Activated CD4-positive, CD25-positive, alpha-beta regulatory T cell (primary cell): ENCODE measurements around the gene CAMK2D.

Experiments
- DNase-seq, 4 experiments: peaks; one replicate each; lab custom pipeline; 2025; lab: John Stamatoyannopoulos, UW

CAMK2D gene

DNA sequence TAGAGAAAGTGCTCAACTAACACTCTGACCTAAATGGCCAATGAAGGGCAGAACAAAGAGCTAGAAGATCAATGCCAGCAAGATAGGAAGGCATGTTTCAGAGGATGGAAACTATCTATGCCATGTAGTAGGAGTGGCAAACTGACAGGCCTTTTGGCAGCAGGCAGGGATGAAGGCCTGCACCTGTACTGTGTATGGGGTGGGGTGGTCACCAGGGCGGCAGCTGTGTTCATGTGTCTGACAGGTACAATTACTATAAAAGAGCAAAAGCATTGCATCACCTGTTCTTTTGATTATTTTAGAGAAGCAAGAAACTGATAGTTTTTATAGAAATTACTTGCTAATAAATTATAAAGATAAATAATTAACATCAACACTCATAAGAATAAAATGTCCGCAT is 239.1 kb downstream of the CAMK2D start:
- no peak for DNase-seq

GRCh38 chr4:113513382-113513781 is 248.2 kb downstream of the CAMK2D start:
- DNase-seq, result no peak

DNA sequence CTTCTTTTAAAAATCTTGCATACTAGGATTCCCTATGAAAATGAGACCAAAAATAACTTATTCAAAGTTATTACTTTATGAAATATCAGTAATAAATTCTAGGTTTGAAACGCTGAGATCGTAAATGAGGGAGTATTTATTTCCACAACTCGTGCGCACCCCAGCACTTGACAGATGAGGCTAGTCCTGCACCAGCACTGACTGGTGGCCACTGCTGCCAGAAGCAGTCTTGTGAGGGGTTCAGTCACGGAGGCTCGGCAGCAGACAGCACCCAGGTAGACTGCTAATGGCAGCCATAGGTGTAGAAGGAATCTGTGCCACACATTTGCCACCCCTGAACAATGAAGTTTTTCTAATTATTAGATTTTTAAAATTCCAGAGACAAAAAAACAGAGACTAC is 248.7 kb downstream of the CAMK2D start:
- DNase-seq, result no peak

DNA sequence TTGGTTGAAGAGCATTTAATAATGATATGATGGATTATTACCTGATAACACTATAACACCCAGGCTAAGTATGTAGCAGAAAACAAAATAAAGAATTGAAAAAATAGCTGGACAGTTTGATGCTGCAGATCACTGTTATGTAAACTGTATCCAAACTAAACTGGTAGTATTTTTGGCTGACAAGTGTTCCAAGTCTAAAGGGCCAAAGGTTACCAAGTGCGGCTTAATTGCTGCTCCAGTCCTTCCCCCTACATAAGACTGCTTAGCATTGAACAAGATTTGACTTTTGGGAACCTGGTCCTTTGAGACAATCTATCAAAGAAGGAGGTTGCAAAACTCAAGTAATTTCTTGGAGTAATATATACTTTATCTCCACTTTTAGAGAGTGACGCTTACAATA is 249.6 kb downstream of the CAMK2D start:
- DNase-seq, result no peak

GRCh38 chr4:113509851-113510250 is 251.7 kb downstream of the CAMK2D start:
- DNase-seq, result no peak

GRCh38 chr4:113505044-113505443 is 256.5 kb downstream of the CAMK2D start:
- no peak for DNase-seq

- DNase-seq, result no peak
These were observed 257.1 kb downstream of the CAMK2D start for GRCh38 chr4:113504422-113504821.

DNA sequence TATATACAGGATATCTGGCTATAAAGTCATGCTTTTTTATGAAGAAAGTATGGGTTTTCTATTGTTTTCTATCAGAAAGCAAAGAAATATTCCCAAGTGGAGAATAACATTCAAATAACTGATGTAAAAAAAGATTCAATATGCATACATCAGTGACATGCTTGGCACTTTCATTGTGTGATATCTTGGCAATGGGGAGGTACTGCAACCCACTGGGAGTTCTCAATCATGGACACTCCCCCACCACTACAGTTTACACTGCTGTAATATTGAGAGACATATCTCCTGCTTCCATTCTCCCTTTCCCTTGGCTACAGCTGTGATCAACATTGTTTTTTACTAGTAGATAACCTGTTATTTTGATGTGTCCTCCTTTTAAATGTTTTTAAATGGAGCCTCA is 257.8 kb downstream of the CAMK2D start:
- DNase-seq, result no peak

DNA sequence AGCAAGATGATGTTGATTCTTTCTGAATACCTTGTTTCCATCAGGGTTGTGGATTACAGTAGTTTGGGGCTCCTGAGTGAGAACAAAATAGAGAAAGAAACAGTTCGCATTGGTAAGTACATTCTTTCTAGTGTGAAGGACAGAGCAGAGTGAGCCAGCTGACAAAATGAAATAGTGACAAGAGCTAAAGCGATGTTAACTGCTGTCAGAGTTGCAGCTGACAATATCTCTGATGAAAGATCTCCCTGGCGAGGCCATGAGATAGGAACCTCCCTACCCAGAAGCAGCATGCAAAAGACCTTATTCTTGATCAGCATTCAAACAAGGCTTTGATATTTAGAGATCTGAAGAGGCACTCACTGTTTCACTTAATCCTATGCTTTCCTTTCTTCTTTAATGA is 258.6 kb downstream of the CAMK2D start:
- no peak for DNase-seq

GRCh38 chr4:113502476-113502875 is 259.1 kb downstream of the CAMK2D start:
- DNase-seq, result no peak

- DNase-seq, result no peak
These were observed 261.1 kb downstream of the CAMK2D start for GRCh38 chr4:113500424-113500823.

DNA sequence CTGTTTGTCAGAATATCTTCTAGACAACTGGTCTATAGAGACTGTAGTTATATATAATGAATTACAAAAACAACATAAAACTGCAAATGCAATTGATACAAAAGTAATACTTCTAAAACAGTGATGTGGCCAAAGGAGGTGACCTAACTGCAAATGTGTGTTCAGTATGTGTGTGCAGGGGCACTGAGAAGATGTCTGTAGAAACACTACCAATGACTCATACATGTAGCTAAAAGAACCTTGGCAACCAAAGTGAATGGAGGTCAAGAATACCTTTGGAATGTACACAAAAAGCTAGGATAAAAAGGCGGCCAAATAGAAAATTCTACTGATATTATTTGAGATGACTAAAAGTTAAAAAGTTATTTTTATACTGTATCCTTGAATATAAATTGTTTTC is 261.8 kb downstream of the CAMK2D start:
- no peak for DNase-seq

DNA sequence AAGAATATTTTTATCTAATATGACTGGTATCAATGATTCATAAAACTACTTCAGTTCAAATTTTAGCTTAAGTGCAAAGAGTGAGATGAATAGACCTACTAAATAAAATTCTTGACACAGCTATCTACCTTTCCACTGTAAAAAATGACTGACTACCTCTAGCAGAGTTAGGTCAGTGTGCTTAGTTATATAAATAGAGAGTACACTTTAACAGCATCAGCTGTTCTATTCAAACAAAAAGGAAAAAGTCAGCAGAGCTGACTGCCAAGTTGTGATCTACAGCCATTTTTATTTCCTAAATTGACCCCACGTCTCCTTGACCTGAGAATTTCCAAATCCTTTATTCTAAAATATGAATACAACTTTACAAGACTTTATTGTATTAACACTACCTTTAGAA is 262.4 kb downstream of the CAMK2D start:
- DNase-seq, result no peak

GRCh38 chr4:113497154-113497884 is 264.2 kb downstream of the CAMK2D start:
- DNase-seq, result no peak

- no peak for DNase-seq
These were observed 264.8 kb downstream of the CAMK2D start for GRCh38 chr4:113496698-113497097.

GRCh38 chr4:113495790-113496189 is 265.7 kb downstream of the CAMK2D start:
- no peak for DNase-seq

DNA sequence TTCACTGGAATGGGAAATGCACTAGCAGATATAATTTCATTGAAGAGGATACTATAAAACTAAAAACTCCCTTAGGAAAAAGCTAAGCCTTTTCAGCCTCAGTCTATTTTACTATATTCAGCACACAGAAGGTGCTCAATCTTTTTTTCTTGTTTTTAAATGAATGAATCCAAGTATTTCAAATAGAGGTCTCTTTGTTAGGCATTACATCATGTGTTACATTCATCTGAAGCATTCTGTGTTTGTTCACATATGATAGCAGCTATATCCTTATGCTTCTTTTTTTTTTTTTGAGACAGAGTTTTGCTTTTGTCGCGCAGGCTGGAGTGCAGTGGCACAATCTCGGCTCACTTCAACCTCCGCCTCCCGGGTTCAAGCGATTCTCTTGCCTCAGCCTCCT is 278.4 kb downstream of the CAMK2D start:
- DNase-seq, result no peak

DNA sequence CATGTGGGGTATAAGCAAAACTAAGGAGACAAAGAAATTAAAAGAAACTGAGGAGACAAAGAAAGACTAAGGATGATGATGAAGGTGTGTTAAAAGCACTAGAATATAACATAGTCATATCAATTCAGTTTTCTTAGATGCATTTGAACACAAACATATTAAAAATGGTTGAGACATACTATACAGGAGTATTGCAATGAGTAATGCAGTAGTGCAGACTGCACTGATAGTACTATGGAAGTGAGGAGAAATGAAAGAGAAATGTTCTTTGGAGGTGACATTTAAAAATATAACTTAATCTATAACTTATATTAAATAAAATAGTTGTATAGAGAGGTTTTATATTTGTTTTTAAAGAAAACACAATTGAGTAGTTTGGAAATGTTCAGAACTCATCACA is 279.2 kb downstream of the CAMK2D start:
- DNase-seq, result no peak

DNA sequence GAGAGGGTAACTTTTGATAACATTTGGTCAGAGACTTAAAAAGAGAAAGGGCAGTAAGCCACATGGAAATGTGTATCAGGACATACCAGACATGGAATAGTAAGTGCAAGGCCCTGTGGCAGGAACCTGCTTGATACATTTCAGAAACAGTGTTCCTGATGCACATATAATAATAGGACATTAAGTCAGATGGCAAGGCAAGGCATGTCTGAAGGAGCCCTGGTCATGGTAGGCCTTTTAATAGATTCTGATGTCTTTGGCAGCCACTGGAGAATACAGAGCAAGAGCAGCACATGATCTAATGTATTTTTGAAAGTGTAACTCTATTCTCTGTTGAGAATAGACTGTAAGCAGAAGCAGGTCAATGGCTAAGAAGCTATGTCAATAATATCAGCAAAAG is 279.7 kb downstream of the CAMK2D start:
- DNase-seq, result no peak

GRCh38 chr4:113480109-113480508 is 281.4 kb downstream of the CAMK2D start:
- no peak for DNase-seq

DNA sequence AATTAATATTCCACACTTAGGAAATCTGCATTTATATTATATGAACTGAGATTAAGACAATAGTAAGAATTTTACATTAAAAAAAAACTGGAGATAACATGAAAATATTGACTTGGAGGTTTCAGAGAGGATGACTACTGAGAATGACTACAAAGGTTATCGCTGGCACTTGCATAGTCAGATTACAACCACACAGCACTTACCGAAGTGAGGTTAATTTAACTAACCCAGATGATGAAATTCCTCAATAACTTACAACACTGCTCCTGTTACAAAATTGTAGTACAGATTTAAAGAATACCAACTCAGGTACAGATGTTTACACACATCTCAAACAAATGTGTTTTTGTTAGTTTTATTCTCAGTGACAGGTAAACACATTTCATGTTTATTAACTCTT is 283.5 kb downstream of the CAMK2D start:
- DNase-seq, result no peak

GRCh38 chr4:113476800-113477199 is 284.7 kb downstream of the CAMK2D start:
- DNase-seq, result no peak

DNA sequence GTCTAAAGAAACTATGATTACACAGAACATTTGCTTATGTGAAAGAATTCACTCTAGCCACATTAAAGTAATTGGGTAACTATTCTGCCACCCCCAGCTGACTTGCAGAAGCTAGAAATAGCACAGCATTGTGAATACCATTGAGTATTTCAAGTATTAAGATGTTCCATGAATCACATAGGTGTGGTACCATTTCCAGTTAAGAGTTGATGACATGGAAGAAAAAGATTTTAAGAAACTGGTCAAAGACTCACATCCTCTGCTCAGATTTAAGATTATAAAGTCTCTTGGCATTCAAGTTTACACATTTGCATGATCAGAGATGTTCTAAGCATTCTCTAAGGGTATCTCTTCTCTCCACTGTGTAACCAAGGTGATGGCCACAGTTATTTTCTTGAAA is 287.5 kb downstream of the CAMK2D start:
- DNase-seq, result no peak

- no peak for DNase-seq
These were observed 288.7 kb downstream of the CAMK2D start for GRCh38 chr4:113472864-113473263.
